DND-41 (cell line): Measurements from ENCODE around the gene GARNL3.

ENCODE experiments used
- ATAC-seq: fragments of 200-7000 bp; cut with Tn5 transposase; 3 replicates; pipeline ENCODE4 v1.9.1; 2021; ENCODE audit warnings: low read depth; ENCODE audit not compliant: insufficient read depth
- DNase-seq: peaks from one replicate; pipeline ENCODE4 v3.0.0-alpha.2; 2020
- H2AFZ ChIP-seq: 2 replicates; pipeline ENCODE4 v1.6.0; 2012; ENCODE audit warnings: low read depth, low read length
- H3K27ac ChIP-seq: 2 replicates; pipeline ENCODE4 v1.5.1; 2012; ENCODE audit warnings: low read length, inconsistent platforms
- H3K27me3 ChIP-seq: fragments of 200-600 bp; sonication (generic); 2 replicates; pipeline ENCODE4 v1.6.0; 2012; ENCODE audit warnings: low read length, mild to moderate bottlenecking, inconsistent platforms; ENCODE audit not compliant: insufficient read depth, poor library complexity
- H3K36me3 ChIP-seq: 2 replicates; pipeline ENCODE4 v1.5.1; 2012; ENCODE audit warnings: low read length, inconsistent platforms; ENCODE audit not compliant: insufficient read depth
- H3K4me1 ChIP-seq: 2 replicates; pipeline ENCODE4 v1.5.1; 2012; ENCODE audit warnings: mild to moderate bottlenecking, low read length; ENCODE audit not compliant: insufficient read depth
- H3K4me2 ChIP-seq: 2 replicates; pipeline ENCODE4 v1.6.0; 2012; ENCODE audit warnings: mild to moderate bottlenecking, moderate library complexity, low read length, inconsistent platforms; ENCODE audit not compliant: insufficient read depth
- H3K4me3 ChIP-seq, 2 experiments: fragments of 200-600 bp in 1 of 2; shearing (Covaris generic) in 1 of 2; 2 replicates each; pipeline ENCODE4 v1.5.1; 2012 to 2016; ENCODE audit warnings: inconsistent platforms in 2 of 2, low read length in 2 of 2, mild to moderate bottlenecking in 2 of 2, low read depth in 1 of 2, moderate library complexity in 1 of 2
- H3K79me2 ChIP-seq: 2 replicates; pipeline ENCODE4 v1.6.0; 2012; ENCODE audit warnings: low read length, inconsistent platforms; ENCODE audit not compliant: insufficient read depth
- H3K9ac ChIP-seq: 2 replicates; pipeline ENCODE4 v1.6.0; 2012; ENCODE audit warnings: low read depth, mild to moderate bottlenecking, inconsistent platforms, low read length, moderate library complexity
- H3K9me3 ChIP-seq: 2 replicates; pipeline ENCODE4 v1.5.1; 2012; ENCODE audit warnings: low read length, moderate library complexity, mild to moderate bottlenecking, inconsistent platforms; ENCODE audit not compliant: insufficient read depth, severe bottlenecking
- H4K20me1 ChIP-seq: 2 replicates; pipeline ENCODE4 v1.6.0; 2012; ENCODE audit warnings: low read length; ENCODE audit not compliant: insufficient read depth
- EZH2 ChIP-seq: IDR thresholded peaks from 3 replicates; pipeline ENCODE4 v1.6.1; 2012; ENCODE audit warnings: borderline replicate concordance, low read depth, mild to moderate bottlenecking, moderate library complexity, low read length, inconsistent platforms; ENCODE audit not compliant: severe bottlenecking
- TF ChIP-seq, protein P1 (sequence below): IDR thresholded peaks from 2 replicates; pipeline ENCODE4 v1.5.1; 2012; ENCODE audit warnings: borderline replicate concordance, low read length, moderate library complexity, mild to moderate bottlenecking; ENCODE audit not compliant: poor library complexity, severe bottlenecking; ENCODE audit errors: extremely low read depth

The GARNL3 gene

DNA sequence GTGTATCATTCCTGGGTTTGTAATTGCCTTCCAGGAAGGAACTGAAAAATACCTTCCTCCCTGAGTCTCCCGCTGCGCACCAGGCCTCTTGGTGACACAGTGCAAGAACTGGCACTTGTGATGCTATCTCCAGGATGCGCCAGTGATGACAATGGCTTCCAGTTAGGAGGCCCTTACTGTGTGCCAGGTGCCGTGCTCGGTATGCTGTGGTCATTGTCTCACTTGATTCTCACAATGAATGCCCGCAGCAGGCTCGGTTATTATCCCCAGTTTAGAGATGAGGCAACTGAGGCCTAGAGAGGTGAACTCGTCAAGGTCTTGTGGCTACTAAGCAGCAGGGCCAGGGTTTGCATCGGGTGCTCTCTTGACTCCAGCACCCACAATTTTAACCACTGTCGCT, 100.9 kb downstream of the GARNL3 start:
- H3K4me3 ChIP-seq, result no peak overlapping the region
- no peak for TF ChIP-seq EZH2
- TF ChIP-seq, protein P1, sequence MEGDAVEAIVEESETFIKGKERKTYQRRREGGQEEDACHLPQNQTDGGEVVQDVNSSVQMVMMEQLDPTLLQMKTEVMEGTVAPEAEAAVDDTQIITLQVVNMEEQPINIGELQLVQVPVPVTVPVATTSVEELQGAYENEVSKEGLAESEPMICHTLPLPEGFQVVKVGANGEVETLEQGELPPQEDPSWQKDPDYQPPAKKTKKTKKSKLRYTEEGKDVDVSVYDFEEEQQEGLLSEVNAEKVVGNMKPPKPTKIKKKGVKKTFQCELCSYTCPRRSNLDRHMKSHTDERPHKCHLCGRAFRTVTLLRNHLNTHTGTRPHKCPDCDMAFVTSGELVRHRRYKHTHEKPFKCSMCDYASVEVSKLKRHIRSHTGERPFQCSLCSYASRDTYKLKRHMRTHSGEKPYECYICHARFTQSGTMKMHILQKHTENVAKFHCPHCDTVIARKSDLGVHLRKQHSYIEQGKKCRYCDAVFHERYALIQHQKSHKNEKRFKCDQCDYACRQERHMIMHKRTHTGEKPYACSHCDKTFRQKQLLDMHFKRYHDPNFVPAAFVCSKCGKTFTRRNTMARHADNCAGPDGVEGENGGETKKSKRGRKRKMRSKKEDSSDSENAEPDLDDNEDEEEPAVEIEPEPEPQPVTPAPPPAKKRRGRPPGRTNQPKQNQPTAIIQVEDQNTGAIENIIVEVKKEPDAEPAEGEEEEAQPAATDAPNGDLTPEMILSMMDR, result no peak
- DNase-seq, result no peak
- H4K20me1 ChIP-seq, result peaks cover 49% of the 10 kb centered on the region
- H3K9me3 ChIP-seq, result no peaks in the 10 kb centered on the region
- no peak overlapping the region for H3K4me2 ChIP-seq
- no peak overlapping the region for H3K9ac ChIP-seq
- no peak overlapping the region for H2AFZ ChIP-seq
- ATAC-seq, result no peak
- no peaks in the 10 kb centered on the region for H3K4me1 ChIP-seq
- H3K79me2 ChIP-seq, result no peaks in the 10 kb centered on the region
- peaks cover 67% of the 10 kb centered on the region for H3K27me3 ChIP-seq
- H3K36me3 ChIP-seq, result no peaks in the 10 kb centered on the region
- H3K27ac ChIP-seq, result no peak overlapping the region

DNA sequence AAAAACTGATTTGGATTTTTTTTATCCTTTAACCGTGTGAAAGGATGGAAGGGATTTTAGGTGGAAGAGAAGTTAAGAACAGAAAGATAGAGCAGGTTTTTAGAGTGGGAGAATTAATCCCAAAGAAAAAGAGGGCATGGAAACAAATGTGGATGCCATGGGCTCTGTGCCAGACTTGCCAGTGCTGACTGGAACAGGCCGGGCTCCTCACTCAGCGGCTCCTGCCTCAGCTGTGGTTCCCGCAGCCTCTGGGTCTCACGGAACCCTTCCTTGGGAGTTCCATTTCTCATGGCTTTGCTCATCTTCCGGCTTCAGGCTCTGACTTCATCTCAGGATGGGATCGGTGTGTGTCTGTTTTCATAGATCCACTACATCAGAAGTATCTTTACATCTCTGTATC, 102.0 kb downstream of the GARNL3 start:
- Histone ChIP-seq H3K27ac (no peak overlapping the region), H3K4me3 (no peak overlapping the region), H4K20me1 (peaks cover 54% of the 10 kb centered on the region), H3K27me3 (peaks cover 68% of the 10 kb centered on the region), H3K79me2 (no peaks in the 10 kb centered on the region), H3K4me2 (no peak overlapping the region), H3K4me1 (no peaks in the 10 kb centered on the region), H3K36me3 (no peaks in the 10 kb centered on the region), H3K9ac (no peak overlapping the region), H2AFZ (no peak overlapping the region), H3K9me3 (no peaks in the 10 kb centered on the region)
- no peak for ATAC-seq
- TF ChIP-seq EZH2, result no peak
- TF ChIP-seq, protein P1, result no peak
- no peak for DNase-seq

DNA sequence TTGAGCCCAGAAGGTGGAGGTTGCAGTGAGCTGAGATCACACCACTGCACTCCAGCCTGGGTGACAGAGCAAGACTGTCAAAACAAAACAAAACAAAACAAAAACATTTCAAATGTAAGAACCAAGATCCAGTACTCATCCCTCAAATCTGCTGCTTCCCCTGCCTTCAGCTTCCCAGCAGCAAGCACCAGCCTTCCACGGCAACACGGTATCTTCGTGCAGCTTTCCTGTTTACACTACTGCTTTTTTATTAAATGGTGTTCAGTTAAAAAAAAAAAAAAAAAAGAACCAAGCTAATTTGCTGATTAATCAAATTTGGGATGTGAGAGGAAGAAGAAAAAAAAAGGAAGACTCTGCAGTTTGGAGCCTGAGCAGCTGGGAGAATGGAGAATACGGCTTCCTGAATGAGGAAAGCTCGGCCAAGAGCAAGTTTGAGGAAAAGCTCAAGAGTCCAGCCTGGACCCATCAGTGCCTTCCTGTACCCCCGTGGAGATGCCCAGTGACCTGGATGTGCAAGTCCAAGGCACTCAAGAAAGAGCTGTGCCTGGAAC, 104.4 kb downstream of the GARNL3 start:
- H3K4me3 ChIP-seq, result no peak overlapping the region
- TF ChIP-seq, protein P1, result no peak
- H4K20me1 ChIP-seq, result peaks cover 41% of the 10 kb centered on the region
- no peak overlapping the region for H3K4me2 ChIP-seq
- H3K79me2 ChIP-seq, result no peaks in the 10 kb centered on the region
- H3K36me3 ChIP-seq, result no peaks in the 10 kb centered on the region
- no peak overlapping the region for H2AFZ ChIP-seq
- no peaks in the 10 kb centered on the region for H3K4me1 ChIP-seq
- H3K27ac ChIP-seq, result no peak overlapping the region
- DNase-seq, result no peak
- no peaks in the 10 kb centered on the region for H3K9me3 ChIP-seq
- no peak overlapping the region for H3K9ac ChIP-seq
- ATAC-seq, result no peak
- H3K27me3 ChIP-seq, result peaks cover 63% of the 10 kb centered on the region

DNA sequence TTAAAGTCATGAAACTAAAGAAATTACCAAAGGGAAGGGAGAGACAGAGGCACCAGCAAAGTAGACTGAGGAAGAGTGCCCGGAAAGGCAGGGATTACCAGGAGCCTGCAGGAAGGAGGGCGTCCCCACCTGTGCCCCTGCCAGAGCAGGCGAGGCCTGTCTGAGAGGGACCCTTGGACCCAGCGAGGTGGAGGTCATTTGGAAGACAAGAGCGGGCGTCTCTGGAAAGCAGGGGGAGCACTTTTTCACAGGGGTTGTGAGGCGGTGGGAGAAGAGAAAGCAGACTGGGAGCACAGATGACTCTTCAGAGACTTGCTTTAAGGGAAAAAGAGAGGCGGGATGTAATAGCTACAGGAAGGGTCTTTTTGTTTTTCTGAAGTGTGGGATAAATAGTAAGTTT, 104.9 kb downstream of the GARNL3 start:
- H4K20me1 ChIP-seq, result peaks cover 36% of the 10 kb centered on the region
- no peak for ATAC-seq
- H2AFZ ChIP-seq, result no peak overlapping the region
- no peaks in the 10 kb centered on the region for H3K4me1 ChIP-seq
- H3K27me3 ChIP-seq, result peaks cover 58% of the 10 kb centered on the region
- no peak overlapping the region for H3K9ac ChIP-seq
- H3K27ac ChIP-seq, result no peak overlapping the region
- no peaks in the 10 kb centered on the region for H3K79me2 ChIP-seq
- H3K4me3 ChIP-seq, result no peak overlapping the region
- no peaks in the 10 kb centered on the region for H3K9me3 ChIP-seq
- DNase-seq, result no peak
- H3K36me3 ChIP-seq, result no peaks in the 10 kb centered on the region
- TF ChIP-seq EZH2, result no peak
- TF ChIP-seq, protein P1, result no peak
- H3K4me2 ChIP-seq, result no peak overlapping the region
